GM18507 (cell line): ENCODE data around the gene PRKCB.
"Not testable (repeated sequence)": the region's sequence is repeated elsewhere in the genome, so short reads cannot be mapped to it uniquely, and the experiment has no call there.

Experiments used
- DNase-seq: peaks from one replicate; pipeline ENCODE4 v3.0.0; 2011; ENCODE audit warnings: low read depth; ENCODE audit not compliant: insufficient read length; ENCODE audit errors: extremely low spot score
- FAIRE-seq: peaks from 2 replicates; lab custom pipeline; 2011; peaks lifted over from hg19 to GRCh38; lab: Jason Lieb, UNC

Gene PRKCB

DNA sequence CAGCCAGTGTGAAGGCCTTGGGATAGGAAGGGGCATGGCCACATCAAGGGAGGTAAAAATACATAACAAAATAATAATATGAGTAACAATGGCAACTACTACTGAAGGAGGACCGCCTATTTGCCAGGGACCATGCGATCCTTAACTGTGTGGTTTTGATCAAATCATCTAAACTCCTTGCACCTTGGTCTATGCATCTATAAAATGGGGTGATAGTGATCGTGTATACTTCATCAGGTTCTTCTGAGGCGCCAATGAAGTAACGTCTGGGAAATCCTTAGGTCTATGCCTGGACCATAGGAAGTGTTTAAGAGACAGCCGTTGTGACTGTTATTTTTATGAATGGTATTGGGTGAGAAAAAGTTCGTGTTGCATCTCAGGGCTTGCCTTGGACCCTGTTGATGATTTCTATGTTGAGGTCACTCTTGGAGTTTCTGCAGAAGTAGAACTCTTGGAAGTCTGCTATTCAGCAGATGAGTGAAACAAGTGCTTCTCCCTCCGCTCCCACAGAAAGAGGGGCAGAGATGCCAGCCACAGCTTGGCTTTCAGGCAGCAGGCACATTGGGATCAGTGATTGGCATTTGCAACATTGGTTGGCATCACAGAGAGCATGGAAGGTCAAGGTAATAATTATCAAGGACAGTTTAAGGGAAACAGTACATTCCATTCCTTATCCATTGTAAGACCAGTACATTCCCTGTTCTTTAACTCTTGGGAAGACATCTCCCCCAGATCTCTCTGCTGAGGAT is 63.1 kb downstream of the PRKCB start:
- no peak for FAIRE-seq
- no peak for DNase-seq

DNA sequence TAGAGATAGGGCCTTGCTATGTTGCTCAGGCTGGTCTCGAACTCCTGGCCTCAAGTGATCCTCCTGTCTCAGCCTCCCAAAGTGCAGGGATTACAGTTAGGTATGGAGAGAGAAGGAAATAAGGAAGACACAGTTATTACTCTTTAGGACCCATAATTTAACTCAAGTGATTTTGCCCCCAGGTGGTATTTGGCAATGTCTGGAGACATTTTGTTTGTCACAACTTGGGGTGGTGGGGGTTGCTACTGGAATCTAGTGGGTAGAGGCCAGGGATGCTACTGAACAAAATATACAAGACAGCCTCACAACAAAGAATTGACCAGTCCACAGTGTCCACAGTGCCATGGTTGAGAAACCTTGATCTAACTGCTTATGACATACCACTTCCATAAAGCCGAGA is 64.1 kb downstream of the PRKCB start:
- no peak for FAIRE-seq

DNA sequence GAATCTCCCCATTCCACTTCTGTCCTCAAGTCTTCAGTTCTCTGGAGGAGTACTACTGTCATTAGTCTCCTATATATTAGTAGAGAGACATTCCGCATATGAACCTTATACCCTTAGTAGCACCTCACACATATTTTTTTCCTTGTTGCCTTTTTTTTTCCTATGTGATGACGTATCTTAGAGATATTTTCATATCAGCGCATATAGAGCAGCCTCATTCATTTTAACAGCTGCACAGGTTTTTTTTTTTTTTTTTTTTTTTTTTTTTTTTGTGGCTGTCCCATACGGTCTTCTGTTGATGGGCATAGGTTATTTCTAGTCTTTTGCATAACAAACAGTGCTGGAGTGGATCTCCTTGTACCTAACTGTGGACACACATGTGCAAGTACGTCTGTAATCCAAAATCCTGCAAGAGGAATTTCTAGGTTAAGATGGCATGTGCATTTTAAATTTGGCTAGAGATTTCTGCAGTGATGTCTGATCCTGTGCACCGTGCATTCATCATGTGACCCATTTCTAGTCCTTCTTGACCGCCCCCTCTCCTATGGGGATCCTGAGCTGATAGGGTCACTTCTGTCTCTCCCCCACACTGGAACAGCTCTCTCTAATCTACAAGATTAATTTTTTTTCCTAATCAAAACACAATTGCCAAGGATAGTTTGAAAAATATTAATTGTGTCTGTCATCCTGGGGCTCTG is 64.8 kb downstream of the PRKCB start:
- FAIRE-seq (no peak), DNase-seq (no peak)

More for the DNA sequence above, 64.1 kb downstream of the PRKCB start:
- no peak for DNase-seq

DNA sequence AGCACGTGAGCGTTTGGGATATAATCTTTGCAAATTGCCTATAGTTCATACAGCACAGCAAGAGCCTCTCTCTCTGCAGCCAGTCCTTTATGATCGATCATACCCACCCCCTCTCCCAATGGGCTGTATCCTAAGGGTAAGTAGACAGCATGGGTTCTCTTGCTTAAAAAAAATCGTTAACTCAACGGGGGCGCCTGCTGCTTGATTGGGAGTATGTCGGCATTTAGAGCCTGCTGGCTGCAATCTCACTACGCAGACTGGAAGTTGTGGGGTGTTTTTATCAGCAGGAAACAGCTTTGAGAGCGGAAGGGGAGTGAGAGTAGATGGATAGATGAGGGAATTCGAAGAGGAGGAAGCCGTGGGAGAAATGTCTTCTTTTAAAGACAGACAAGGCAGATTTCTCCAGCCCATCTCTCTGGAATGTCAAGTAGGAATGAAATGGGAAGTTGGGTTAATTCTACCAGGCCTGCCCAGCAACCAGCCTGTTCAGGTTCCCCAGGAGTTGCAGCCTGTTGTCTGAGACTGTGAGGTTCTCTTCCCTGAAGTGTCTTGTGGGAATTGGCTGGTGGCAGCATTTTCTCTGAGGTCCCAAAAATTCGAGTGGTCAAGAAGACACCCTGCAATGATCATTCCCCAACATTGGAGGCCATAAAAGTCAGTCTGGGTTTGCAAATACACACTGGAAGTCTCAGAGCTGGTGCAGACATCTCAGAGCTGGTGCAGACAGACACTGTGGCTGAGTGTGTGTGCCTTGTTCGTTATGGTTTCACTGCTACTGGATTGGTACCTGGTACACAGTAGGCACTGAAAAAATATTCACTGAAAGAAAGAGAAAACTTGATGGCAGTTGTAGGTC is 65.6 kb downstream of the PRKCB start:
- no peak for FAIRE-seq
- no peak for DNase-seq

DNA sequence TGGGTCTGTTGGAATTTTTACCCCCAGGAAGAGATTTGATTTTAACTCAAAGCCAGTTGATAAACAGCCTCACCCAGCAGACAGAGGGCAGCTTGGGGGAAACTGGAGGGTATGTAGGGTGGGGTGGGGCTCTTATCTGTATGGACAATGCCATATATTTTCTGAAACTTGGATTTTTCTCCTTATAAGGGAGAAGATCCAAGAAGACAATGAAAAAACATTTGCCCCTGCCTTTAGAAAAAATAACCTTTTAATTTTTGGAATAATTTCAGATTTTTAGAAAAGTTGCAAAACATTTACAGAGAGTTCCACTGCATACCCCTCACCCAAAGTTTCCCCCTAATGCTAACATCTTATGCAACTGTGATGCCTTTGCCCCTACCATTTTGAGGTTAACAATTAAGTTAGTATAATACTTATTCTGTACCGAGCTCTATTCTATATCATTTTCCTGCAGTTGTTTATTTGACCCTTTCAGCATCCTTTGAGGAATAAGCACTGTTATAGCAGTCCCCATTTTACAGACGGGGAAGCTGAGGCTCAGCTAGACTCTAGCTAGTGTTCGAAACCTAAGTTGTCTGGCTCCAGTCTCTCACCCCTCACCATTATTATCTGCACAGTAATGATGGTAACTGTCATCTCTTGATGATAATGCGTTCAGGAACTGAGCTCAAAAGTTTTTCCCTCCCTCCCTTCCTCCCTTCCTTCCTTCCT is 66.4 kb downstream of the PRKCB start:
- no peak for DNase-seq
- FAIRE-seq, result no peak

DNA sequence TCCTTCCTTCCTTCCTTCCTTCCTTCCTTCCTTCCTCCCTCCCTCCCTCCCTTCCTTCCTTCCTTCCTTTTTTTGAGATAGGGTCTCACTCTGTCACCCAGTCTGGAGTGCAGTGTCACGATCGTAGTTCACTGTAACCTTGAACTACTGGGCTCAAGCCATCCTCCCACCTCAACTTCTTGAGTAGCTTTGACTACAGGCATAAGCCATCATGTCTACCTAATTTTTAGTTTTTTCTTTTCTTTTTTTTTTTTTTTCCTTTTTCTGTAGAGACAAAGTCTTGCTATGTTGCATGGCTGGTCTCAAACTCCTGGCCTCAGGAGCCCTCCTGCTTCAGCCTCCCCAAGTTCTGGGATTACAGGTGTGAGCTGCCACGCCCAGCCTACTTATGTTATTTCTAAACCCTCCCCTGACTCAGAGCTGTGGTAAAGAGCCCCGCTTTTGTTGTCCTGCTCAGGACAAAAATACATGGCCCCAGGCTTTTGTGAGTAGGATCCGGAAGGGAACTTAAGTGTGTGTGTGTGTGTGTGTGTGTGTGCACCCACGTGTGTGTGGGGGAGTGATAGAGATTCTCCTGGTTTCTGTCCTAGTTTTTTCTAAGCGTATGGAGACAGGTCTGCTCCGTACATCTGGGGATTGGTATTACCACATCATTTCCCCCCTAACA is 67.1 kb downstream of the PRKCB start:
- FAIRE-seq, result no peak
- DNase-seq, result no peak

DNA sequence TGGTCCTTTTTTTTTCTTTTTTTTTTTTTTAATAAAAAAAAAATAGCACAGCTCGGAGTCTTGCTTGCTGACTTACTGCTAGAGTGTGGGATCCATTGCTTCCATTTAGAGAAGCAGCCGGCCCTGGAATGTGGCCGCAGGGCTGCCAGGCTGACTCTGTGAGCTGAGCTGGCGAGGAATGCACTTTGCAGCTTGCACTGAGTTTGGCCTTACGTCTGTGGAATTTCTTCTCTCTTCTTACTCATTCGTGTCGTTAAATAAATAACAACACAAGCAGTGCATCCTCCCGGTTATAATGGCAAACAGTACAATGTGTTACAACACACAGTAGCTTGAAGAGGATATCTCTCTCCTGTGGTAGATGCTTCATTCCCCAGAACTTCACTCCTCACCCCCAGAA is 69.2 kb downstream of the PRKCB start:
- FAIRE-seq (no peak), DNase-seq (no peak)

DNA sequence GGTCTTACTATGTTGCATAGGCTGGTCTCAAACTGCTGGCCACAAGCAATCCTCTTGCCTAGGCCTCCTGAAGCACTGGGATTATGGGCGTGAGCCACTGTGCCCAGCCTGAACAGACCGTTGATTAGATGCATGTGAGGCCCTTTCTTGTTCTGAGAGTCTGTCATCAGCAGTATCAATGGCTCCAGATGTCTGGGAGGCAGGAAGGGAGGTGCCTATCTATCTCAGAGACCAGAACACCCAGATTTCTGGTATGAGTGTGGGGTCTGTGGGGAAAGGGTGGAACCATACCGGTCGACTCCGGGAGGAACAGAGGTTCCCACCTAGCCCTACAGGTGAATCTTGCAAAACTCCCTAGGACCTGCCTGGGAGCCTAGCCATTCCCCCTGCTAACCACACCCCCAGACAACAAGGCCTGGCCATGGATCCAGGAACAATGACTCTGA is 71.7 kb downstream of the PRKCB start:
- DNase-seq, result no peak
- no peak for FAIRE-seq

DNA sequence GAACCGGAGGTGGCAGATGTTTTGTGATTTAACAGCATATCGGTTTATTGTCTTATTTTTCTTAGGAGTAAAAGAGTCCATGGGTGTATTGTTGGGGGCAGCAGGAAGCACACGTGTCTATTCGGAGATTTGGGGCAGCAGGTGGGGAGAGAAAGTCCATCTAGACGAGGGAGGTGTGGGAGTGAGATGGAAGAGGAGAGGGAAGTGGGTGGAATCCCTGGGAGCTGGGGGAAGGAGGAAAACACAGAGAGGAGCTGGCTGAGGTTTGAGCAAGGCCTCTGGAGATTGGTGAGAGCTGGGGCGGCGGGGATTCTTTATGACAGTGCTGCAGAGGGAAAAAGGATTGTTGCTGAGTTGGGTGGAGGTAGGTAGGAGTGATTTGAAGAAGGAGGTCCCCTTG is 72.1 kb downstream of the PRKCB start:
- DNase-seq (no peak), FAIRE-seq (no peak)

DNA sequence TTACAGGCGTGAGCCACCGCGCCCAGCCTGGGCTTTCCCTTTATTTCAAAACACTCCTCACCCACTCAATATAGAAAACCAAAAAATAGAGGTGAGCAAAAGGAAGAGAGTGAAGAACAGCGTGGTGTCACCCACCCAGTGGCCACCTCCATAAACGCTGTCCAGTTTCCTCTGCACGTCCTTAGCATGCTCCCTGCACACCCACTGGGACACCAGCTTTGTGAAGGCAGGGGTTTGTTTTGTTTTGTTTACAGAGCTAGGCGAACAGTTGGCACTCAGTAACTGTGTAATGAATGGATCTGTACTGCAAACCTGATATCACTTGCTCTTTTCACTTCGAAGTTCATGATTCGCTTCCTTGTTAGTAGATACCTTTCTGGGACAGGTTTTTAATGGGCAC is 73.0 kb downstream of the PRKCB start:
- no peak for FAIRE-seq
- DNase-seq, result no peak

DNA sequence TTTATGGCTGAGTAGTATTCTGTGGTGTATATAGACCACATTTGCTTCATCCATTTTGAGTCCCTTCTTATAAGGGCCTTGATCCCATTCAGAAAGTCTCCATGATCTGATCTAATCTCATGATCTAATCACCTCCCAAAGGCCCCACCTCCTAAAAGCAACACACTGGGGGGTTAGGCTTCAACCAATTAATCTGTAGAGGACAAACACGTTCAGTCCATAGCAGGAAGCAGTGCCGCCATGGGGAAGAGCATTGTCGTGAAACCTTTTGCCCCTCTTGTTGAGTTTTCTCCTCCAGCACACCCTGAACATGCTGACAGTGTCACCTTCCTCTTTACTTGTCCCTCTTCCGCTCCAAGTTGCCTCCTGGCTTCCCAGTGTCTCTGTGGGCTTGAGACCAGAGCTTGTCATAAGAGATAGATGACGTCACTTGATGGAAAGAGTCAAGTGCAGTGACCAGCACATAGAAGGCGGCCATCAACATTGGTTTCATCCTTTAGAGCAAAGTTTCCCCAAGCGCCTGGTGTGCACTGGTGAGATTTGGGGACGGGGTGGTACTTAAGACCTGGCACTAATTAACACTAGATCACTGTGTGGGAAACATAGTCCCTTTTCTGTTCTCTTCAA is 74.1 kb downstream of the PRKCB start:
- DNase-seq (no peak), FAIRE-seq (no peak)

DNA sequence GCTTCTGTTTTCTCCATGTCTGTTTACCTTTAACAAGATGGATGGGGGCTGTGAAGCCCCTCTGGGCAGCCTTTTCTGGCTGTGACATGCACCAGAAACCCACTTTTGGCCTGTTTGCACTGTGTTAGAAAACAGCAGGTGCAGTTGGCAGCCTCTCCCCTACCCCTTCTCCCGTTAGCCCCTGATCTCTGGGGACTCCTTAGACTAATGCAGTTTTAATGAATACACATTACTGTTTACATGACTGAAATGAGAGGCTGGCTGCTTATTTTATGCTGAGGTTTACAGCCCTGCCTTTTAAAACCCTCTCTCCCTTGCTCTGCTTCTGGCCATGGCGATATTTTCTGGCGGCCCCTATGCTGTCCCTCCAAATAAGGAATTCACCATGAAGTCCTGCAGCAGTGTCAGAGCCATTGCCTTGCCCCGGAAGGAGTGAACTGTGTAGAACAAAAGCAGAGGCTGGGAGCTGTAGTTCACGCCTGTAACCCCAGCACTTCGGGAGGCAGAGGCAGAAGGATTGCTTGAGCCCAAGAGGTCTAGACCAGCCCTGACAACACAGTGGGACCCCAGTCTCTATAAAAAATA is 79.3 kb downstream of the PRKCB start:
- FAIRE-seq (no peak), DNase-seq (no peak)

DNA sequence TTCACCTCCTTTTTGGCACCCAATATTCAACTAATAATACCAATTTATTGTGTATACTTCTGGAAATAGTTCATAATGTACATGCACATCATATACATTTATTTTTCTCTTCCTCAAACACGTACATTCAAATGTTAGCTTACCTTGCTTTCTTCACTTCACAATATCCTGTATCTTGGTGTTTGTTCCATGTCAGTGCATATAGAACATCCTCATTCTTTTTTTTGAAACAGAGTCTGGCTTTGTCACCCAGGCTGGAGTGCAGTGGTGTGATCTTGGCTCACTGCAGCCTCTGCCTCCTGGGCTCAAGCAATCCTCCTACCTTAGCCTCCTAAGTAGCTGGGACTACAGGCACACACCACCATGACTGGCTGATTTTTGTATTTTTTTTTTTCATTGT is 80.8 kb downstream of the PRKCB start:
- not testable (repeated sequence) for DNase-seq, FAIRE-seq

DNA sequence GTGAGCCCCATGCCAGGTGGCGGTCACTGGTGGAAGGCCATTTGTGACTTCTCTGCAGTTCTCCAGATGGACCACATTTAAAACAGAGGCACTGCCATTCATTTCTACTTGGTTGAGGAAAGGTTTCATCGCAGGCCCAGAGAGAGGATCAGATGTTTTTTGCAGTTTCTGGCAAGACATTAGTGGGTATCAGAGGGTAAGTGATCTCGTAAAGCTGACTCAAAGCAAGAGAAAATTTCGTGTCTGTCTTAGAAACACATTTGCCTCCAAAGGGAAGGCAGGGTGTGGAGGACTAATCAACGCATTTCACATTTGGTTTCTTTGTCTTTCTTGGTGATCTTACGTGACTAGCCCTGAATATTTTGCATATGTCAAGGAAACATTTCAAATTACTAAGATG is 81.8 kb downstream of the PRKCB start:
- FAIRE-seq (peak; percentile 85), DNase-seq (peak; percentile 15)

DNA sequence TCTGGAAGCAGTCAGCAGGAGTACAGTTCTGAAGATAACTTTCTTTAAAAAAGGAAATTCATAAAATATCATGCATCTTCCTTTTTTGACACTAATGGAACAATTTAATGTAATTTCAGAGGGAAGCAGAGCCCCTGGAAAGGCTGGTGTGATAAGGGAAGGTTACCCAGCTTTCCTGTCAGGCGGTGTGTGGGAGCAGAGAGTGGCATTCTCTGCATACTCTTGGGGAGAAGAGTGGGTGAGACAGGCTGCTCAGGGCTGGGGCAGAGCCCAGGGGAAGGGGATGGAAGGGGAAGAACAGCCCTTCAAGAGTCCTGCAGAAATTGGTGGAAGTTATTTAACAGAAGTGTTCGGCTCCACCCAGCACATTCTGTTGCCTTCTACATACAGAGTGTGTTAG is 84.7 kb downstream of the PRKCB start:
- DNase-seq (no peak), FAIRE-seq (no peak)

DNA sequence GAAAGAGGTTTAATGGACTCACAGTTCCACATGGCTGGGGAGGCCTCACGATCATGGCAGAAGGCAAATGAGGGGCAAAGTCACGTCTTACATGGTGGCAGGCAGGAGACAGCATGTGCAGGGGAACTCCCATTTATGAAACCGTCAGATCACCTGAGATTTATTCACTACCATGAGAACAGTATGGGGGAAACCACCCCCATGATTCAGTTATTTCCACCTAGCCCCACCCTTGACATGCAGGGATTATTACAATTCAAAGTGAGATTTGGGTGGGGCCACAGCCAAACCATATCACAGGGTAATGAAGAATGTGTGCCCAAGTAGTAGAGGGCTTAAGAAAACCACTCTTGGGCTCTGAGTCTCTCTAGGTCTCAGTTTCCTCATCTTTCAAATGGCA is 85.1 kb downstream of the PRKCB start:
- FAIRE-seq (peak; percentile 24), DNase-seq (no peak)

DNA sequence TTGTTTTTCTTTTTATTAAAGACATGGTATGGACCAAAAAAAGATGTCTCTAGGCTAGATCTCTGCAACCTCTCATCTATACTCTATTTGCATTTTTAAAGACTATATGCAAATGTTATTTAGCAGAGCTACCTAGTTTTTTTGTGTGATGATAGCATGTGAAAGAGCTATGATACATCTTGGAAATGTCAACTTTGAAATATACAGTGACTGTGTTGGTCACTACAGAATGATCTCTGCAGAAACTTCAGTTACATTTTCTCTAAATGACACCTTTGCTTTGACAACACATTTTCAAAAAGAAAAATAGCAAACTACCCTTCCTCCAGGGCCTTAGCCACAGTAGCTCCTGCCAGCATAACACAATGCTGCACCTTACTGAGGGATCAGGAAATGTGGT is 86.6 kb downstream of the PRKCB start:
- DNase-seq (no peak), FAIRE-seq (no peak)

DNA sequence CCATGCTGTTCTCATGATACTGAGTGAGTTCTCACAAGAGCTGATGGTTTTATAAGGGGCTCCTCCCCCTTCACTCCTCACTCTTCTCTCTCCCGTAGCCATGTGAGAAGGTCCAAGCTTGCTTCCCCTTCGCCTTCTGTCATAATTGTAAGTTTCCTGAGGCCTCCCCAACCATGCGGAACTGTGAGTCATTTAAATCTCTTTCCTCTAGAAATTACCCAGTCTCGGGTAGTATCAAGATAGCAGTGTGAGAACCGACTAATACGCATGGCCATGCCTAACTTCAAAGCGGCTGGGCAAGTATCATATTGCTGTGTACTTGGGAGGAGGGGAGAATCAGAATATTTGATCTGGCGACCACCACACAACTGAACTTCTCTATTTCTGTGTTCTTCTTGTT is 88.3 kb downstream of the PRKCB start:
- peak; percentile 87 for FAIRE-seq
- no peak for DNase-seq
